GM18517 (cell line): ENCODE measurements around the gene RAB7A.

Experiments used
- ATAC-seq: cut with Tn5 transposase; IDR thresholded peaks from one replicate; pipeline ENCODE4 v1.9.1; 2021; ENCODE audit warnings: mild to moderate bottlenecking, moderate library complexity; ENCODE audit not compliant: unreplicated experiment

Gene RAB7A

GRCh38 chr3:128846486-128846891, 120.5 kb downstream of the RAB7A start:
- no peak for ATAC-seq

GRCh38 chr3:128847666-128848370, 121.8 kb downstream of the RAB7A start:
- ATAC-seq, result no peak

DNA sequence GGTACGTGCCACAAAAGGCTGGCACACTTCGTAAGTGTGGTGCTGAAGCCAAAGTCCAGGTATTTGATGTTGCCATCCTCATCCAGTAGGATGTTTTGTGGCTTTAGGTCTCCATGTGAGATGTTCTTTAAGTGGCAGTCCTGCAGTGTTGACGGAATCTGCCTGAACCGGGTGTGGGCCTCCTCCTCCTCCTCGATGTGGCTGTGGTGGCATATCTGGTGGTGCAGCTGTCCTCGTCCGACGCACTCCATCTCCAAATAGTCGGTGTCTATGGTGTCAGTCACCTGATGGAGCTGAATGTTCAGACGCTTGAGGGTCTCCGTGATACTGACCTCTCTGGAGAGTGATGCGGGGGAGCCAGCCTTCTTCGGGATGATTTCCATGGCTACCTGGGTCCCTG, 123.0 kb downstream of the RAB7A start:
- no peak for ATAC-seq

GRCh38 chr3:128849911-128850455, 124.0 kb downstream of the RAB7A start:
- no peak for ATAC-seq

DNA sequence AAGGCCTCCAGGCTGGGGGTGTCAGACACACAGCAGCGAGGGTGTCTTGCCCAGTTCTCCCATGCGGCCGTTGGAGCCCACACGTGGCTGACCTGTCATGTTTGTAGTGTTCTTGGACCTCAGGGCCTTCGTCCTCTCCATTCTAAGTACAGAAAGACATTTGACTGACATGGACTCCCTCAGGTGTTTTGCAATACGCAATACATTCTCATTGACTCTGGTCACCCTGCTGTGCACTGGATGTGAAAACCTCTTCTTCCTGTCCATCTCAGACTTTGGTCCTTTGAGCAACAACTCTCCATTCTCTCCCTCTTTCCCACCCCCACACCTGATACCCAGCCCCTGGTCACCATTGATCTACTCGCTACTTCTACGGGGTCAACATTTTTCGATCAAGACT, 124.6 kb downstream of the RAB7A start:
- ATAC-seq, result no peak

GRCh38 chr3:128851601-128852000, 125.6 kb downstream of the RAB7A start:
- no peak for ATAC-seq

- no peak for ATAC-seq
These were observed 127.8 kb downstream of the RAB7A start for GRCh38 chr3:128853826-128854225.

DNA sequence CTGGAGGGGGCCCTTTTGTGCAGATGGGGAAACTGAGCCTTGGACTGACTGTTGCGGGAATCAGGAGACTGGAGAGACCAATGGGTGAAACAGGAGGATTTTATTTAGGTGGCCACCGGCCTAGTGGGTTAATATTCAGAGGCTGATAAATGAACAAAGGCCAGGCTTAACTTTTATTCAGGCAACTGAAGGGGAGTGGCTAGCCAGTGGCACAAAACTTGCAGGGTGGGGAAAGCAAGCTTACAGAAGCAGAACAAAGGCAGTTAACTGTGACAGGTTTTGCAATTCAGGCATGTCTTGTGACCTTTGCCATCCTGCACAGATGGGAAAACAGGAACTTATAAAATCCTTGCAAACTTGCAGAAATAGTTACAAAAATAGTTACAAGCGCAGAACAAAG, 128.5 kb downstream of the RAB7A start:
- ATAC-seq, result no peak

GRCh38 chr3:128855569-128855968, 129.6 kb downstream of the RAB7A start:
- no peak for ATAC-seq

- no peak for ATAC-seq
These were observed 132.2 kb downstream of the RAB7A start for GRCh38 chr3:128858167-128858566.

GRCh38 chr3:128859630-128860029, 133.6 kb downstream of the RAB7A start:
- ATAC-seq, result no peak

DNA sequence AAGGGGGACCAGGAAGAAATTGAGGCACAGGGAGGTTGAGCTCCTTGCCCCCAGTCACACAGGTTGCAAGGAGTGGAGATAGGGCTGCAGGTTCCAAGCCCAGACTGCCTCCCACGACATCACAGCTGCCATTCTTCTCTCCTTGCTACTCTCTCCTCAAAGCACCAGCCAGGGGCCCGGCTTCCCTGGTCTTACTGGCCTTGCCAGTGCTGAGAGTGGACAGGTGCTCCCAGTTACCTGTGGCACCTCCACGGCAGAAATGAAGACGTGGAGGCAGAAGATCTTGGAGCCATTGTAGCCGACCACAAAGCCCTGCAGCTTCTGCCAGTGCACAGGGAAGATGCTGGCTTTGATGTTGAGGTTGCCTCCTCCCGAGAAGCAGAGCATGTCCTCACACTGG, 135.5 kb downstream of the RAB7A start:
- ATAC-seq, result no peak

DNA sequence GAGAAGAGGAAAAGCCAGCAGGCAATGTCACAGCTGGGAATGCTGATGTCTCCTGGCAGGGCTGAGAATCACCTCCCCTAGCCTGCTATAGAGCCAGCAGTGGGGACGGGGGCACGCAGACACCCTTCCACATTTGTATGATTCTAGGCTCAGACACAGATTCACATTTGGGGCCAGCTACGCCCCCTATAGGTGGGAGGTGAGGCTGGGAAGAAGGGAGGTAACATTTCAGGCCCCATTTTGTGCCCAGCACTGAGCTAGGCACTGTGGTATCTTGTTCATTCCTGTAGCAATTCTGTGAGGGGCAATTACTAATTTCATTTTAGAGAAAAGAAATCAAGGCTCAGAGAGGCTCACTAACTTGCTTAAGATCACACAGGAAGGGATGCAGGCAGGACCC, 137.6 kb downstream of the RAB7A start:
- no peak for ATAC-seq
